Measurements from ENCODE around the gene MGAT4A.
"Not testable (repeated sequence)": the region's sequence is repeated elsewhere in the genome, so short reads cannot be mapped to it uniquely, and the experiment has no call there.

The MGAT4A gene

GRCh38 chr2:98759338-98759737, 28.4 kb upstream of the MGAT4A start:
- peak in 1 of 2 donors; percentile 54 for DNase-seq

DNA sequence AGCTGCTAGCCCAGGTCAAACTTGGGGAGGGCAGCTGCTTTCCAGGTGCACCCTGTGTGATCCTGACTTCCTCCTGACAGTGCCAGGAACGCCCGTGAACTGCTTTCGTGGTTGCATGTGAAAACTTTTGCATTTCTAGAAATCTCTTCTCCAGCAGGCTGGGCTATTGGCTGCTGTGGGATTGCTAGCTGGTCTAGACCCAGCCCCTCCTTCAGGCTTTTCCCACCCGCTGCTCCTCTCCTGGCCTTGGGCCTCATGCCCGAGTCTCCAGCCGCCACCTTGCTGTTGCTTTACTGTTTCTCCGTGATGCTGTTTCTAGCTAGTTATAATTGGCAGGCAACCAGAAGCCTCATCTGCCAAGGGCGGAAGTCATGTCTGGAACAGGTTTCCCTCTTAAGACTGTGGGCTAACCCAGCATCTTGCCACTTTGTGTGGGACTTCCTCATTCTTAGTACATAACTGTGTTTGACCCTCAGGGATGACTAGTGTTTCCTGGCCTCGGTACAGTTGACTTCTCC, 27.0 kb upstream of the MGAT4A start:
- peak; percentile 80 to 82 for DNase-seq

DNA sequence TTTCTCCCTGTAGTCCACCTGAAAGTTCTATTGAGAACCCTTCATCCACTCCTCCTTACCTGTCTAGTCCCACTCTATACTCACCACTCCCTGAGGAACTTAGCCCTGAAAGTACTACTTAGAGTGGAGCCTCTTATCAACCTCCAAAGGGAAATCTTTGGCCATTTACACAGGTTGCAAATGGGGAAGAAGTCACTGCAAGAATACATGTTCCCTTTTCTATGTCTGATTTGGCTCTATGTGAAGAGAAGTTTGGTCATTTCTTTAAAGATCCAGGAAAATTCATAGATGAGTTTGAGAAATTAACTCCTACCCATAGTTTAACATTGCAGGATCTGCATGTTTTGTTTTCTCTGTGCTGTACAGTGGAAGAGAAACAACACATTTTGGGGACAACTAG, 22.9 kb upstream of the MGAT4A start:
- DNase-seq = no peak

DNA sequence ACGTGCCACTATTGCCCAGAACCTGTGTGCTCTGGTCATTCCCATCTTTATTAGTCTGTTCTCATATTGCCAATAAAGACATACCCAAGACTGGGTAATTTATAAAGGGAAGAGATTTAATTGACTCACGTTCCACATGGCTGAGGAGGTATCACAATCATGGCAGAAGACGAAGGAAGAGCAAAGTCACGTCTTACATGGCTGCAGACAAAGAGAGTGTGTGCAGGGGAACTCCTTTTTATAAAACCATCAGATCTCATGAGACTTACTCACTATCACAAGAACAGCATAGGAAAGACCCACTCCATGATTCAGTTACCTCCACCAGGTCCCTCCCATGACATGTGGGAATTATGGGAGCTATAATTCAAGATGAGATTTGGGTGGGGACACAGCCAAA, 21.8 kb upstream of the MGAT4A start:
- DNase-seq = not testable (repeated sequence)

- no peak for DNase-seq
Measured at GRCh38 chr2:98751748-98752147, 20.8 kb upstream of the MGAT4A start.

DNA sequence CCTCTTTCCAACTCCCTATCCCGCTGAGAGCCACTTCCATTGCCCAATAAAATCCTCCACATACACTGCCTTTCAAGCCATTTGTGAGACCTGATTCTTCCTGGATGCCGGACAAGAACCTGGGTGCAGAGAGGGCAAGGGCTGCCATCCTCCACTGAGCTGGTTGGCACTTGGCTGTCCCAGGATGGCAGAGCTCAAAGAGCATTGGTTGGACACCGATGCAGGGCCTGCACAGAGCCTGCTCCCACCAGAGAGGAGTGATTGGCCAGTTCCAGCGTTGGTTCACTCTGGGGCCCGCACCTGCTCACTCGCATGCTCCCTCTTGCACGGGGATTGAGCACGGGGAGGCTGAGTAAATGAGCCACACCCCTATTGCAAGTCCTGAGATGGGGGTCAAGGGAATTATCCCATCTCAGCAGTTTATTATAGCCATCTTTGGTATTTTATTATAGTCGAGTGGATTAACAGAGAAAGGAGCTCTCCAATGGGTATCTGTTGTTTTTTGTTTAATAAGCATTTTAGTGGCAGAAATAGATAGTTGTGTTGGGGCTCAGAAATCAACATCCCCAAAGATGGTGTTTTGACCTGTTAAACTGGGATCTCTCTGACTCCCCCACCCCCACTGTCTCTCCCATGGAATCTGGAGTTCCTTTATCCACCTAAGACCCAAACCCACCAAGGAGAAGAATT, 19.8 kb upstream of the MGAT4A start:
- DNase-seq = no peak

- DNase-seq = peak in 1 of 2 donors; percentile 67
Measured at GRCh38 chr2:98749066-98749450, 18.1 kb upstream of the MGAT4A start.

GRCh38 chr2:98748292-98749065, 17.5 kb upstream of the MGAT4A start:
- DNase-seq = no peak

- no peak for DNase-seq
Measured at GRCh38 chr2:98747888-98748287, 17.0 kb upstream of the MGAT4A start.

DNA sequence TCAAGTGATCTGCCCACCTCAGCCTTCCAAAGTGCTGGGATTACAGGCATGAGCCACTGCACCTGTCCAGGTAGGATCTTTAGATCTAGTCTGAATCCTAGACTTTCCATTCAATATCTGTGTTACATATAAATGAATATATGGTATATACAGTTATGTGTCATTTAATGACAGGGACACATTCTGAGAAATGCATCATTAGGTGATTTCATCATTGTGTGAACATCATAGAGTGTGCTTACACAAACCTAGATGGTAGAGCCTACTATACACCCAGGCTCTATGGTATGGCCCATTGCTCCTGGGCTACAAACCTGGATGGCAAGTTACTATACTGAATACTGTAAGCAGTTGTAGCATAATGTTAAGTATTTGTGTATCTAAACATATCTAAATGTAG, 15.5 kb upstream of the MGAT4A start:
- DNase-seq = no peak

DNA sequence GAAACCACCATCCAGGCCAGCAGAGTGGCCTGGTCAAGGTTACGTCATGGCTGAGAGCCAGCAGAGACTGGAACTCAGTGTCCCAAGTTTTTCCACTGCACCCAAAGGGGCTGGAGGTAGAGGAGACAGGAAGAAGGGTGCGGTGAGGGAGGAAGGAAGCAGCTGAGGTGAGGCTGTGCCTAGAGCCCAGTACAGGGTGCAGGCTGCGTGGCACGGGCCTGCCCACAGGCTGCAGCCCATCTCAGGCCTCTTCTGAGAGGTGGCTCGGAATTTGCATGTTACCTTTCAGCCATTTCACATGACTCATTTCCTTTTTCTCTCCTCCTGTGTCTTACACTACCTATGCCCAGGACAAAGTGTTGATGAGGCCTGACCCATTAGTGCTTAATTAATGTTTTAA, 13.7 kb upstream of the MGAT4A start:
- DNase-seq = no peak

- DNase-seq = no peak
Measured at GRCh38 chr2:98743835-98744234, 12.9 kb upstream of the MGAT4A start.

GRCh38 chr2:98739020-98739419, 8.1 kb upstream of the MGAT4A start:
- no peak for DNase-seq

GRCh38 chr2:98738304-98738703, 7.4 kb upstream of the MGAT4A start:
- DNase-seq = no peak

- DNase-seq = no peak
Measured at GRCh38 chr2:98737848-98738247, 6.9 kb upstream of the MGAT4A start.

DNA sequence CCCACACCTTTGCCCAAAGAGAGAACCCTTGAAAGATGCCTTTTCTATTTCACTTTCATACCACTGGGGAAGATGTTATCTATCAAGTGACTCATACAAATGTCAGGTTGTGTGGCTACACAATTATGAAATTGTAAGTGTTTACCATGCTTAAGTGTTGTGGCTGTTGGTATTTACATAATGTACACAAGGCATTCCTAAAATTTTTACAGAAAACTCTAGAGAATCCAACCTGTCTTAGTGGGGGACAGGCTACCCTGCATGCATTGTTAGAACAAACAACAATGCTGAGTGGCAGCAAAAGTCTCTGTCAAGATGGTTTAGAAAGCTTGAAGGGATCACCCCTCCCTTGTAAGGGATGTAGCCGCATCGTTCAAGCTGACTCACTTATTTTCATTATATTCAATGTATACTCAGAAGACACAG, 5.5 kb upstream of the MGAT4A start:
- DNase-seq = peak in 1 of 2 donors; percentile 49

DNA sequence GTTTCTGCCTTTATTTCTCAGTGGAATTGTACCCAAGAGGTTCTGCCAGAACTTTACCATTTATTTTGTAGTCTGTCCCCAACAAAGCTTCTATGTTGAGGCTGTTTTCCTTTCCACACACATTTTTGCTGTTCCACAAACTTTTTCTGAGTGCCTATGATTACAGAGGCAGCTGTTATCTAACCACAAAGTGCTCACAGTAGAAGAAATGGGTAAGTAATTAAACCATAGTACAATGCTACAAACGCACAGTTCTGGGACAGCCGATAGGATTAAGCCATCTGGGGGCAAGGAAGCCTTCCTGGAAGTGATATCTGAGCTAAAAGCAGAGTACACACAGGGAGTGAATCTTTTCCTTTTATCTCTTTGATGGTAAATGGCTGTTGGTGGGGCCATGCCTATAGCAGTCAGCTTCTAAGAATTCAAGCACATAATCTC, 3.9 kb upstream of the MGAT4A start:
- peak in 1 of 2 donors; percentile 33 for DNase-seq

DNA sequence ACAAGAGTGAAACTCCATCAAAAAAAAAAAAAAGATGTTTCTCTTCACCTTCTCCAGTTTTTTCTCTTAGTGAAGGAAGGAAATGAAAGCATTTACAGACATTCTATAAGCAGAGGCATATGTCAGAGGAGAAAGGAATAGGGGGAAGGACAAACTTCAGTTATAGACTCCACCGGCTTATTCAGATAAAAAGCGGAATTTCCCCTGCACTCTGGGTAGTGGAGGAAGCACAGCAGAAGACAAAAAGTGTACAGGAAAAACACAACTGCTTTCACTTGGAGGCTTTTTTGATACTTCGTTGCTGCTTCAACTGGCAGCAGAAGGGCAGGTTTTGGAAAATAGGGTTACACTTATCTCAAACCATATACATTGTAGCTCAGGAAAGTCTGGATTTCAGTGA, 3.2 kb upstream of the MGAT4A start:
- DNase-seq = peak in 1 of 2 donors; percentile 62

DNA sequence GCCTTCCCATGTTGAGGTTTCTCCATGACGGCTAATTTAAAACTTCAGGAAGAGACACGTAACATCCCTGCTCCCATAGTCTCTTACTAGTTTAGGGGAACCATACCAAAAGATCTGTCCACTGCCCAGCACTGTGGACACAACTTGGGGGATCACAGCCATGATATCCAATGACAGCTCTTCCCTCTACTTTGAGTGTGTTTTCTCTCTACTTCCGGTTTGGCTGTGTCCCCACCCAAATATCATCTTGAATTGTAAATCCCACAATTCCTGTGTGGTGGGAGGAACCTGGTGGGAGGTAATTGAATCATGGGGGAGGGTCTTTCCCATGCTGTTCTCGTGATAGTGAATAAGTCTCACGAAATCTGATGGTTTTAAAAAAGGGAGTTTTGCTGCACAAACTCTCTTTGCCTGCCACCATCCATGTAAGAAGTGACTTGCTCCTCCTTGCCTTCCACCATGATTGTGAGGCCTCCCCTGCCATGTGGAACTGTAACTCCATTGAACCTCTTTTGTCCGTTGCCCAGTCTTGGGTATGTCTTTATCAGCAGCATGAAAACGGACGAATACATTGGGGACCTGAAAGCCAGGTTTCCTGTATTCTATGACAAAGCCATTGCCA, 1.6 kb upstream of the MGAT4A start:
- DNase-seq = peak in 1 of 2 donors; percentile 20

DNA sequence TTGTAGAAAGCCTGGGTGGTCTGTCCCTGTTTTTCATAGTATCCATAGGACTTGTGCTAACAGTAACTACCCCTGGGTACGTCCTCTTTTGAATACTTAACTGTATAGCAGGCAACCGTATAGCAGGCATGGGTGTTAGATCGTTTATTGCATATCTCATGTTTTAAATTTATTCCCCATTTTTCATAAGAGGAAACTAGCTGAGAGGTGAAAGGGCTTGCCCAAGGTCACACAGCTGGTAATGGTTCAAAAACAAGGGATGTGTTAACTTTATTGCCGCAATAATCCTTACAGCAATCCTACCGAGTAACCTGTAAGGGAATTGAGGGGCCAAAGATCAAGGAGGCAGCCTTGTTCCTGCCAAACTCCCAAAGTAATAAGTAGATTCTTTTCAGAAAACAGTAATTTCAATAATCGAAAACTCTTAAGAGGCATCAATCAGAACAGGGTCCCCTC, 990 bp upstream of the MGAT4A start:
- no peak for DNase-seq

- peak; percentile 63 to 67 for DNase-seq
Measured at GRCh38 chr2:98730707-98731040, 258 bp downstream of the MGAT4A start.

DNA sequence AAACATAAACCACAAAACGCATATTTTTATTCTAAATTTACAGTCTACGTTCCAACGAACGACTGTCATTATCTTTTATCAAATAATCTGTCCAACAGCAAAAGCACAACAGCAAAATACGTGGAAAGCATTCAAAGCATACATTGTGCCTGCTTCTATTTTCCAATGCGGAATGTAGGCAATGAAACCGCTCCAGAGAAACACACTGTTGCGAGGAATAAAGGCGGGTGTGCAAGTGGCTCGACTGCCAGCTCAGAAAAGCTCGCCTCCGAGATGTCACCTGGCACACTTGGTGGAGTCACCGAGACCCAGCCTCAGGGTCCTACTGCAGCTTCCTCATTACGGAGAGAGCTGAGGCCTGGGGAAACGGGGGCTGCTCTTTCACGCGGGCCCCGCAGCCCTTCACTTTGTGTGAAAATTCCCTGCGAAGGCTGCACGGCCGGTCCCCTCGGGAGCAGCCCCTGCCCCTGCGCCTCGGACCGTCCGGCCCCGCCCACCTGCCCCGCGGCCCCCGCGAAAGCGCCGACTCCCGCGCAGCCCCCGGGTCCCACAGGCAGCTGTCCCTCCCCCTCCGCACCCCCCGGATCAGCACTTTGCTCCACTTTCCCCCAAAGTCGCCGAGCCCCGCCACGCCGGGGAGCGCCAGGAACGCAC, 752 bp downstream of the MGAT4A start:
- DNase-seq = peak; percentile 61

DNA sequence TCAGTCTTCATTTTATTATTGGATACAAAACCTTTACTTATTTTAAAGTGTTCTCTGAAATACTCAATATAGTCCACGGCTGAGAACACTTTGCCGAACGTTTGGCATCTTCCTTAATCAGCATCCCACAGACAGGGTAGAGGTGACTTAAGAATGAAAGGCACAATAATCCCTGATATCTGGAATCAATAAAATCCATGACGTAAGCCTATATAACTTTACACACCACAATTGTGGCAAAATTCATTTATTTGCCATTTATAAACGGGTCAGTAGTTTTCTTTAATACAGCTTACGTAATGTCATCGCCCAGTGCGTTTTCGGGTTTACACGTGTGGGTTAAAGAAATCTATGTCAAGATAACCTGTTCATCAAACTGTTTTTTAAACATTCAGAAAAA, 1.3 kb downstream of the MGAT4A start:
- DNase-seq = peak in 1 of 2 donors; percentile 26
